Occipital lobe (tissue), 2 donors: ENCODE measurements around the gene TGFA. TPM values are rescaled to one million over a fixed set of nuclear protein-coding genes. Genes with fewer than 3 reads are reported as not detected.
"Not testable (repeated sequence)": the region's sequence is repeated elsewhere in the genome, so short reads cannot be mapped to it uniquely, and the experiment has no call there.

Experiments
- DNase-seq: peaks from one replicate; lab custom pipeline; 2025; lab: John Stamatoyannopoulos, UW
- total RNA-seq: library from RNA; depleted of rRNA; stranded (reverse); fragments of >200 nt; gene quantifications from one replicate; pipeline ENCODE4 v1.2.3, GENCODE V29; 2014

The TGFA gene
- total RNA-seq, 1 donor from 2014 or later: 14.2 TPM

GRCh38 chr2:70498528-70498927 is 55.1 kb downstream of the TGFA start:
- no peak for DNase-seq

- no peak for DNase-seq
Observed at GRCh38 chr2:70498054-70498453, 55.6 kb downstream of the TGFA start.

DNA sequence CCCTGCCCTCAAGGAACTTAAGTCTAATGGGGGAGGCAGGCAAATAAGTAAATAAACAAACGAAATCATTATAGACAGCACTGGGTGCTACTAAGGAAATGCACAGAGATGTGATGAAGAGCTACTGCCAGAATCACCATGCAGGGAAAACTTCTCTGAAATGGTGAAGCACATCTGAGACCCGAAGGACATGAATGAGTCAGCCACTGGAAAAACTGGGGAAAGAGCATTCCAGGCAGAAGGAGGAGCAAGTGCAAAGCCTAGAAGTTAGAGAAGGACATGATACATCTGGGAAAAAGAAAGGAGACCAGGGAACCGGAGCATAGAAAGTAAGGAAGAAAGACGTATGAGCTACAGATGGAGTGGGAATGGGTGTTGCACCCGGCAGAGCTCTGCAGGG is 56.8 kb downstream of the TGFA start:
- DNase-seq: no peak

GRCh38 chr2:70494293-70494886 is 59.2 kb downstream of the TGFA start:
- no peak for DNase-seq

GRCh38 chr2:70490381-70490780 is 63.2 kb downstream of the TGFA start:
- no peak for DNase-seq

GRCh38 chr2:70489165-70489564 is 64.5 kb downstream of the TGFA start:
- DNase-seq: no peak

GRCh38 chr2:70484086-70484485 is 69.5 kb downstream of the TGFA start:
- no peak for DNase-seq

- DNase-seq: no peak
Observed at GRCh38 chr2:70482401-70482800, 71.2 kb downstream of the TGFA start.

GRCh38 chr2:70480468-70480867 is 73.2 kb downstream of the TGFA start:
- DNase-seq: no peak

GRCh38 chr2:70479816-70480215 is 73.8 kb downstream of the TGFA start:
- no peak for DNase-seq

DNA sequence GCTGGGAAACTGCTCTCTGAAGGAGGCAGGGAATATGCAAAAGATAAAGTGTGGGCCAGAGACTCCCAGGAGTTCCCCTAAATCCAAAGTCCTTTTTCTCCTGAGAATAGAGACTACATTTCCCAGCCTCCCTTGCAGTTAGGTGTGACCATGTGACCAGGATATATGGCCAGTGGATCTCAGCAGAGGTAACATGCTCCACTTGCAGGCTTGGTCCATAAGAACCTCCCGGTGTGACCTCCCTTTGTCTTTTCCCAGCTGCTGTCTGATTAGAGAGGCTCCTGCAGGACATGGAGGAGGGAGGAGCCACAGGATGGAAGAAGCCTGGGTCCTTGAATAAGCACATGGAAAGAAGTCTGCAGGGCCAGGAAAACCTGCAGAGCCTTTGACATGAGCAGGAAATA is 76.2 kb downstream of the TGFA start:
- no peak for DNase-seq

DNA sequence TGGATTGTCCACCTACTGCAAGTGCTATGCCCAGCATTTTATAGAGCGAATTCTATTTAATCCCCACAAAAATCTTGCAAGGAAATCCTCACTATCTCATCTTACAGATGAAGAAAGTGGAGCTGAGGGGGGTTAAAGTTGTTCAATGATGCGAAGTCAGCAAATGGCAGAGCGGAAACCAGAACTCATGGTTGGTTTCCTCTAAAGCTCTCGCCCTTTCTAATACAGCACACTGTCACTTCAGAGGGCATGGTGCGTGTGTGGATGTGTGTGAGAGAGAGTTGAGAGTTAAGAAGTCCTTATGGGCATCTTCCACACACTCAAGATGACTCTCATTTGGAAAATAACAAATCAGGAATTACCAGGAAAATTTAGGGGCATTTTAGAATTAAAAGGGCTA is 78.4 kb downstream of the TGFA start:
- no peak for DNase-seq

DNA sequence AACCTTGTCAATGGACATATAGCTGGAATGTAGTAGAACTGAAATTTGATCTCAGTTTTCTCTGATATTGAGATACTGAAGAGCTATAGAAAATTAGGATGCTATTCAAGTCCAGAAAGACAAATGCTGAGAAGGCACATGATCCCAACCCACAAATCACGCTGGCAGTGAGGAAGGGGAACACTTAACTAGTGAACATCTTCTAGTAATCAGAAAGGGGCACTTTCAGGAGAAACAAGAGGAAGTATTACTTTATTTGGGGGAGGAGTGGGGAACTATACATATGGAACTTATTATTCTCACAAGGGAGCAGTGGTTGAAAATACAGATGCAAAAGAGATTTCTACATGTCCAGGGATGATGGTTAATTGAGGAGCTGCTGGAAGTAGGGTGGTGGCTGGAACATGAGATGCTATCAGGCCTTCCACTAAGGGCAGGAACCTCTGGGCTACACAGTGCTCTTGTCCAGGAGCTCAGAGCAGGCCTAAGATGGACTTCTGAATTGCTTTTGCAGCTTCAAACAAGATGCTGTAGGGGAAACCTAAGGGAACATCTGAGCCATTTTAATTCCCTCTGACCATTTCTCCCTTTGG is 79.3 kb downstream of the TGFA start:
- DNase-seq: no peak

DNA sequence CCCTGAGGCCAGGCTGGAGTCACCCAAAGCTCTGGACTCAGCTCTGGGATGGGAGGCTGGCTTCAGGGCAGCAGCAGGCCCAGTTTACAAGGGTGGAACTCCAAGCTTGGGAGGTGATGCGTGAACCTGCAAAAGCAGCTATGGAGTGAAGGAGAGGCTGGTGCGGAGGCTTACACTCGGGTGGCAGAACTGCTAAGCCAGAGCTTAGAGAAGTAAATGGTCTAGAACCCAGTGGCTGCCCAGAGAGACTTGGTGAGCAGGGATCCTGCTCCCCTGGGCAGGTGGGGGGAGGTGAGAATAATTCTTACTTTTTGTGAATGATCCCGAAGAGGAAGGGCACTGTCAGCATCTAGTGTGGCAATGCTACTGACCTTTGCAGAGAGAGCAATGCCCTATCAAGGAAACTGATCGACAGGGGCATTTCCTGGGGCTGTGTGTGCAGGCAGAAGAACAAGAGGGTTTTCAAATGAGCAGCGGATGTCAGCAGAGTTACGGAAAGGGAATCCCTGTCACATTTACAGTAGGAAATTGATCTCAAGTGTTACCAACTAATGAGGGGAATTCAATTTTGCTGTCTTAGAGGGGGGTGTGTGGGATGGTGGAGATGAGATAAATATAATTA is 80.4 kb downstream of the TGFA start:
- no peak for DNase-seq

- no peak for DNase-seq
Observed at GRCh38 chr2:70472221-70472890, 81.3 kb downstream of the TGFA start.

DNA sequence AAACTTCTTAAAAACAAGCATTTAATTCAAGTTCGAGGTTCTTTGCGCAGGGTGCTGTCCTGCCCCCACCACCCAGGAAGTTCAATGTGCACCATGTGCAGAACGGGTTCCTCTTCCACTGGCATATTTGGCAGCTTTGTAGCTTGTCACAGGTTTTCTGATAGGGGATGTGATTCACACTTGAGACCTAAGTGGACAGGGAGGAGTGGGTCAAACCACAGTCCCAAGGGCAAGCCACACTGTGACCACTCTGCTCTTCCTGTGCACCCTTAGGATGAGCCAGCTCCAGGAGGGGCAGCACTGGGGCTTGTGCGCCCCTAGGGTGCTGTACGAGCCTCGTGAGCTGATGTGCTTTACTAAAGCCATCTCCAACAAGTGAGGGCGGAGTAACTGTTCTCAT is 82.5 kb downstream of the TGFA start:
- DNase-seq: no peak

DNA sequence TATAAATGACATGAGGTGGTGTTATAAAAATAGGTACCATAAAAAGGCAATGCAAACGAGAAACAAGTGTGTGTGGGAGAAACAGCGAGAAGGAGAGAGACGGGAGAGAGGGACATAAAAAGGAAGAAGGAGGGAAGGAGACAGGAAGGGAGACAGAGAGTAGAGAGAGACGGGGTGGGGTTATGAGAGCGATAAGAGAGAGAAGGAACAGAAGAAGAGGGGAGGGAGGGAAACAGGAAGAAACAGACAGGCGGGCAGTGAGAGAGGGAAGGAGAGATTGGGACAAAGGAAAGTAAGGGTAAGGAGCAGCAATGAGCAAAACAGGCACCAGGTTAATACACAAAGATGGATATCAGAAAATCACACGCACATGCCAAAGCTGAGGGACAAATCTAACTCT is 83.7 kb downstream of the TGFA start:
- DNase-seq: no peak

DNA sequence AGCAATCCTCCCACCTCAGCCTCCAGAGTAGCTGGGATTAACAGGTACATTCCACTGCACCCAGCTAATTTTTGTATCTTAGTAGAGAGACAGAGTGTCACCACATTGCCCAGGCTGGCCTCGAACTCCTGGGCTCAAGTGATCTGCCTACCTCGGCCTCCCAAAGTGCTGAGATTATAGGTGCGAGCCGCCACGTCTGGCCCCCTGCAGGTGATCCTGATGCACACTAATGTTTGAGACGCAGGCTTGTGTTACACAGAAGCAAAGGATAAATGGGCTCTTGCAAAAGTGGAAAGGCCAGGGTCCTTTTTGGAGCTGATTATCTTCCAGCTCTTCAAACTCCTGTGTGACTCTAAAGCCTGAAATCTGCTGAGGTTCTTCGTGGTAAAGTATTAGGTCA is 84.2 kb downstream of the TGFA start:
- DNase-seq: no peak

DNA sequence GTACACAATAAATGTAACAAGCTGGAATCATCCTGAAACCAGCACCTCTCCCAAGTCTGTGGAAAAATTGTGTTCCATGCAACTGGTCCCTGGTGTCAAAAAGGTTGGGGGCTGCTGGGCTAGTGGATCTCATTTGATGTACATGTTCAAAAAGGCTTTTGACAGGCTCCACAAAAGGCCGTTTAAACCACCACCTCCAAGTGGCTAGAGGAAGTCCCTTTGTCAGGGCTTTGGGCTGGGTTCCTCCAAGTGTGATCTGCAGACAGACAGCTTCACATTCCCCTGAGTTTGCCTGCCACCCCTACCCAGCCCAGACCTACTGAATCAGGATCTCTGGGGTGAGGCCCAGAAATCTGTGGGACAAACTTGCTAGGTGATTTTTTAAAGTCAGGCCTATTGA is 84.7 kb downstream of the TGFA start:
- DNase-seq: no peak

- no peak for DNase-seq
Observed at GRCh38 chr2:70467831-70468779, 85.5 kb downstream of the TGFA start.

GRCh38 chr2:70467237-70467636 is 86.4 kb downstream of the TGFA start:
- DNase-seq: no peak

DNA sequence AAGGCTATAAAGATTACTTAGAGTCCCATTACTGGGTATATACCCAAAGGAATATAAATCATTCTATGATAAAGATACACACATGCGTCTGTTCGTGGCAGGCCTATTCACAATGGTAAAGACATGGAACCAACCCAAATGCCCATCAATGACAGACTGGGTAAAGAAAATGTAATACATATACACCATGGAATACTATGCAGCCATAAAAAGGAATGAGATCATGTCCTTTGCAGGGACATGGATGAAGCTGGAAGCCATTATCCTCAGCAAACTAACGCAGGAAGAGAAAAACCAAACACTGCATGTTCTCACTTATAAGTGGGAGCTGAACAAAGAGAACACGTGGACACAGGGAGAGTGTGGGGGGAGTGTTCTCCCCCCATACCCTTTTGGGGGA is 87.0 kb downstream of the TGFA start:
- DNase-seq: not testable (repeated sequence)
